CD14-positive monocyte (primary cell): Measurements from ENCODE around the gene CREG2. TPM values are rescaled to one million over a fixed set of nuclear protein-coding genes. Genes with fewer than 3 reads are reported as not detected.

Experiments
- DNase-seq, 3 donors: peaks; one replicate each; pipeline ENCODE4 v3.0.0-alpha.2; 2011 to 2022
- H2AFZ ChIP-seq: 2 replicates; pipeline ENCODE4 v1.6.0; 2012; ENCODE audit warnings: mild to moderate bottlenecking, low read depth, low read length, inconsistent platforms; ENCODE audit not compliant: insufficient read depth, poor library complexity, severe bottlenecking
- H3K27ac ChIP-seq, 2 donors: 1 replicate in 1 of 2; 2 replicates in 1 of 2; pipeline ENCODE4 v1.5.1; 2012 to 2013; ENCODE audit warnings: low read length in 2 of 2, control low read depth in 1 of 2, inconsistent platforms in 1 of 2, low read depth in 1 of 2, mild to moderate bottlenecking in 1 of 2
- H3K27me3 ChIP-seq, 2 donors: one replicate each; pipeline versions ENCODE4 v1.6.0 to v1.6.1; 2011 to 2013; ENCODE audit warnings: low read length in 2 of 2; ENCODE audit not compliant: control insufficient read depth in 2 of 2, insufficient read depth in 2 of 2
- H3K36me3 ChIP-seq, 2 donors: replicated peaks in 1 of 2; 1 replicate in 1 of 2; 2 replicates in 1 of 2; pipeline versions ENCODE4 v1.5.1 to v1.6.1; 2012 to 2013; ENCODE audit warnings: low read length in 2 of 2, control low read depth in 1 of 2, inconsistent platforms in 1 of 2, mild to moderate bottlenecking in 1 of 2; ENCODE audit not compliant: insufficient read depth in 2 of 2, control insufficient read depth in 1 of 2
- H3K4me1 ChIP-seq, 2 donors: 1 replicate in 1 of 2; 2 replicates in 1 of 2; pipeline versions ENCODE4 v1.5.1 to v1.6.1; 2012 to 2013; ENCODE audit warnings: low read length in 2 of 2, control low read depth in 1 of 2, inconsistent platforms in 1 of 2, mild to moderate bottlenecking in 1 of 2, moderate library complexity in 1 of 2; ENCODE audit not compliant: insufficient read depth in 2 of 2, control insufficient read depth in 1 of 2
- H3K4me2 ChIP-seq: replicated peaks from 2 replicates; pipeline ENCODE3; 2012; ENCODE audit warnings: low read length, moderate library complexity, mild to moderate bottlenecking; ENCODE audit not compliant: poor library complexity, severe bottlenecking; ENCODE audit errors: extremely low read depth
- H3K4me3 ChIP-seq, 3 experiments: fragments of 200-600 bp in 1 of 3; sonication (generic) in 1 of 3; replicated peaks in 1 of 3; 1 replicate in 2 of 3; 2 replicates in 1 of 3; pipeline ENCODE4 v1.5.1; 2011 to 2013; ENCODE audit warnings: low read length in 3 of 3, mild to moderate bottlenecking in 3 of 3, control low read depth in 2 of 3, low read depth in 2 of 3, inconsistent platforms in 1 of 3, moderate library complexity in 1 of 3
- H3K79me2 ChIP-seq: 2 replicates; pipeline ENCODE4 v1.6.0; 2012; ENCODE audit warnings: mild to moderate bottlenecking, control low read depth, inconsistent platforms, low read length, moderate library complexity; ENCODE audit not compliant: insufficient read depth
- H3K9ac ChIP-seq: 2 replicates; pipeline ENCODE4 v1.6.0; 2017; ENCODE audit warnings: low read length, mild to moderate bottlenecking; ENCODE audit not compliant: insufficient read depth, poor library complexity, severe bottlenecking
- H3K9me3 ChIP-seq, 2 donors: replicated peaks in 1 of 2; 1 replicate in 1 of 2; 2 replicates in 1 of 2; pipeline versions ENCODE4 v1.5.1 to v1.6.1; 2012 to 2013; ENCODE audit warnings: low read length in 2 of 2, control low read depth in 1 of 2; ENCODE audit not compliant: control insufficient read depth in 1 of 2, insufficient read depth in 1 of 2
- H4K20me1 ChIP-seq: 2 replicates; pipeline ENCODE4 v1.6.0; 2012; ENCODE audit warnings: mild to moderate bottlenecking, low read length, control low read depth, moderate library complexity; ENCODE audit not compliant: insufficient read depth
- H3K27ac Mint-ChIP-seq, 7 donors: one replicate each; pipeline ENCODE4 v1.8.0; 2020; ENCODE audit warnings: mild to moderate bottlenecking in 7 of 7, mixed read lengths in 7 of 7, moderate library complexity in 6 of 7, inconsistent platforms in 2 of 7
- H3K27me3 Mint-ChIP-seq, 3 donors: one replicate each; pipeline ENCODE4 v1.8.0; 2021 to 2022; ENCODE audit warnings: low read depth in 3 of 3, mild to moderate bottlenecking in 3 of 3, mixed read lengths in 3 of 3, moderate library complexity in 3 of 3, inconsistent platforms in 1 of 3
- H3K36me3 Mint-ChIP-seq, 2 donors: one replicate each; pipeline ENCODE4 v1.8.0; 2020; ENCODE audit warnings: mixed read lengths in 2 of 2, inconsistent platforms in 1 of 2, mild to moderate bottlenecking in 1 of 2
- H3K4me1 Mint-ChIP-seq: one replicate; pipeline ENCODE4 v1.8.0; 2020; ENCODE audit warnings: mild to moderate bottlenecking, mixed read lengths
- H3K4me3 Mint-ChIP-seq, 2 donors: one replicate each; pipeline ENCODE4 v1.8.0; 2020; ENCODE audit warnings: mild to moderate bottlenecking in 2 of 2, mixed read lengths in 2 of 2, moderate library complexity in 1 of 2
- H3K9me3 Mint-ChIP-seq, 7 donors: one replicate each; pipeline ENCODE4 v1.8.0; 2020 to 2022; ENCODE audit warnings: mixed read lengths in 7 of 7, mild to moderate bottlenecking in 6 of 7, moderate library complexity in 6 of 7, inconsistent platforms in 2 of 7
- CTCF ChIP-seq: fragments of 200-600 bp; IDR thresholded peaks from one replicate; pipeline ENCODE4 v1.8.0; 2022; ENCODE audit warnings: antibody characterized with exemption, mild to moderate bottlenecking
- WGBS: methylation state at CpG from one replicate; pipeline ENCODE4 v1.1.5; 2013; ENCODE audit warnings: missing lambda C conversion rate; ENCODE audit not compliant: insufficient coverage; 5-methylcytosine and 5-hydroxymethylcytosine counted together
- intact Hi-C, 2 donors: fragments of 100-400 bp; cut with micrococcal nuclease; formaldehyde crosslinking; loops; one replicate each; pipeline versions ENCODE4 v1.15.0 to v1.15.1; 2023
- polyA plus RNA-seq, 3 donors: library from polyadenylated mRNA; depleted of rRNA in 1 of 3; unstranded in 2 of 3; stranded (reverse) in 1 of 3; fragments of 300-500 nt in 2 of 3; fragments of >200 nt in 1 of 3; fragmentation: Illumina TruSeq in 2 of 3; gene quantifications; 1 replicate in 2 of 3; 2 replicates in 1 of 3; pipeline ENCODE4 v1.2.3, GENCODE V29; 2012 to 2021

CREG2 gene
- polyA plus RNA-seq, 3 donors: not detected

GRCh38 chr2:101429453-101429852 lies 42.1 kb upstream of the CREG2 start:
- Histone ChIP-seq H4K20me1 (no peaks in the 10 kb centered on the region), H3K4me2 (no peak overlapping the region), H3K9ac (no peak overlapping the region), H2AFZ (no peak overlapping the region), H3K27ac (no peak overlapping the region), H3K36me3 (no peaks in the 10 kb centered on the region), H3K27me3 (no peaks in the 10 kb centered on the region), H3K4me3 (no peak overlapping the region), H3K4me1 (no peaks in the 10 kb centered on the region), H3K79me2 (no peaks in the 10 kb centered on the region), H3K9me3 (no peaks in the 10 kb centered on the region)
- peaks cover 2 to 4% (median 3%) of the 10 kb centered on the region in 3 donors for H3K27me3 Mint-ChIP-seq
- intact Hi-C loops: loop anchor here in 1 of 2 donors (10.0 kb wide), 2 partner anchors 45 to 265 kb away; partner anchors contain the start of genes MAP4K4 and RFX8
- 100% methylated on average over 5 of the region's 6 CpGs for WGBS
- H3K36me3 Mint-ChIP-seq: peaks cover 0 to 19% of the 10 kb centered on the region in 2 donors
- H3K27ac Mint-ChIP-seq: no peak overlapping the region
- H3K4me3 Mint-ChIP-seq: no peak overlapping the region
- no peaks in the 10 kb centered on the region for H3K9me3 Mint-ChIP-seq
- no peak for DNase-seq
- no peak for TF ChIP-seq CTCF
- no peaks in the 10 kb centered on the region for H3K4me1 Mint-ChIP-seq

- H3K9me3 ChIP-seq: no peaks in the 10 kb centered on the region
- H2AFZ ChIP-seq: no peak overlapping the region
- 95% methylated on average over 2 of the region's 10 CpGs for WGBS
- H4K20me1 ChIP-seq: no peaks in the 10 kb centered on the region
- DNase-seq: no peak
- no peaks in the 10 kb centered on the region for H3K4me1 ChIP-seq
- H3K4me1 Mint-ChIP-seq: no peaks in the 10 kb centered on the region
- H3K4me2 ChIP-seq: no peak overlapping the region
- H3K4me3 ChIP-seq: no peak overlapping the region
- peaks cover 0 to 17% of the 10 kb centered on the region in 2 donors for H3K36me3 Mint-ChIP-seq
- no peak overlapping the region for H3K27ac ChIP-seq
- H3K27ac Mint-ChIP-seq: no peak overlapping the region
- peaks cover 2 to 4% (median 3%) of the 10 kb centered on the region in 3 donors for H3K27me3 Mint-ChIP-seq
- intact Hi-C loops: loop anchor here in 1 of 2 donors (10.0 kb wide), 2 partner anchors 46 to 266 kb away; partner anchors contain the start of genes MAP4K4 and RFX8
- no peaks in the 10 kb centered on the region for H3K27me3 ChIP-seq
- H3K79me2 ChIP-seq: no peaks in the 10 kb centered on the region
- no peaks in the 10 kb centered on the region for H3K36me3 ChIP-seq
- H3K9me3 Mint-ChIP-seq: no peaks in the 10 kb centered on the region
- H3K4me3 Mint-ChIP-seq: no peak overlapping the region
- TF ChIP-seq CTCF: no peak
- no peak overlapping the region for H3K9ac ChIP-seq
These were observed 41.3 kb upstream of the CREG2 start for GRCh38 chr2:101428422-101429176.
